ENCODE results near the gene UNC5C.

- TF ChIP-seq CTCF (optimal IDR thresholded peaks at IDR 0.05 in 1 of 3, IDR thresholded peaks at IDR 0.05 in 1 of 3, conservative IDR thresholded peaks at IDR 0.05 in 1 of 3; ENCODE audit: extremely low read depth in 1 of 3, insufficient read depth in 2 of 3, low read length in 3 of 3) = no peak
- no peak for TF ChIP-seq EZH2 (IDR thresholded peaks at IDR 0.05; ENCODE audit: low read length)
Measured at GRCh38 chr4:95524729-95525128, 24.0 kb downstream of the UNC5C start.

Data from keratinocyte (primary cell).